Nephron (organoid): ENCODE data around the gene PRKCB.

Experiments used
- H3K27ac Mint-ChIP-seq, 3 experiments: 2 replicates each; pipeline ENCODE4 v1.8.0; 2020; ENCODE audit warnings: mixed read lengths in 3 of 3, mild to moderate bottlenecking in 2 of 3, moderate library complexity in 1 of 3
- H3K27me3 Mint-ChIP-seq: 2 replicates; pipeline ENCODE4 v1.8.0; 2021; ENCODE audit warnings: low read depth, mild to moderate bottlenecking, moderate library complexity, mixed read lengths
- H3K36me3 Mint-ChIP-seq: 2 replicates; pipeline ENCODE4 v1.8.0; 2020; ENCODE audit warnings: low read depth, mixed read lengths
- H3K4me1 Mint-ChIP-seq: 2 replicates; pipeline ENCODE4 v1.8.0; 2020; ENCODE audit warnings: mixed read lengths
- H3K4me3 Mint-ChIP-seq, 3 experiments: 2 replicates each; pipeline ENCODE4 v1.8.0; 2020; ENCODE audit warnings: mild to moderate bottlenecking in 3 of 3, mixed read lengths in 3 of 3, moderate library complexity in 2 of 3
- H3K9me3 Mint-ChIP-seq: 2 replicates; pipeline ENCODE4 v1.8.0; 2020; ENCODE audit warnings: mixed read lengths
- CTCF ChIP-seq, 3 experiments: fragments of 200-600 bp; sonication (generic); IDR thresholded peaks; one replicate each; pipeline ENCODE4 v1.5.0; 2021; ENCODE audit warnings: antibody characterized with exemption in 3 of 3; ENCODE audit not compliant: unreplicated experiment in 3 of 3

Gene PRKCB

GRCh38 chr16:23843143-23843542, 7.4 kb downstream of the PRKCB start:
- Mint-ChIP-seq H3K4me1 (no peaks in the 10 kb centered on the region), H3K9me3 (no peaks in the 10 kb centered on the region), H3K36me3 (no peaks in the 10 kb centered on the region)

GRCh38 chr16:23847251-23847650, 11.5 kb downstream of the PRKCB start:
- Mint-ChIP-seq H3K4me1 (no peaks in the 10 kb centered on the region), H3K9me3 (peaks cover 6% of the 10 kb centered on the region)

More at GRCh38 chr16:23843143-23843542, 7.4 kb downstream of the PRKCB start:
- Mint-ChIP-seq H3K4me3 (no peak overlapping the region), H3K27me3 (peaks cover 61% of the 10 kb centered on the region), H3K27ac (no peak overlapping the region)
- TF ChIP-seq CTCF (IDR thresholded peaks at IDR 0.05; ENCODE audit: unreplicated experiment in 3 of 3): no peak

GRCh38 chr16:23847948-23848347, 12.2 kb downstream of the PRKCB start:
- no peaks in the 10 kb centered on the region for H3K4me1 Mint-ChIP-seq
- no peak overlapping the region for H3K27ac Mint-ChIP-seq
- H3K9me3 Mint-ChIP-seq: peaks cover 6% of the 10 kb centered on the region
- peaks cover 37% of the 10 kb centered on the region for H3K27me3 Mint-ChIP-seq
- no peak for TF ChIP-seq CTCF (IDR thresholded peaks at IDR 0.05; ENCODE audit: unreplicated experiment in 3 of 3)
- no peaks in the 10 kb centered on the region for H3K36me3 Mint-ChIP-seq
- no peak overlapping the region for H3K4me3 Mint-ChIP-seq

More at GRCh38 chr16:23847251-23847650, 11.5 kb downstream of the PRKCB start:
- H3K27me3 Mint-ChIP-seq: peaks cover 40% of the 10 kb centered on the region
- no peak overlapping the region for H3K27ac Mint-ChIP-seq
- no peak for TF ChIP-seq CTCF (IDR thresholded peaks at IDR 0.05; ENCODE audit: unreplicated experiment in 3 of 3)
- H3K4me3 Mint-ChIP-seq: no peak overlapping the region
- no peaks in the 10 kb centered on the region for H3K36me3 Mint-ChIP-seq

- Mint-ChIP-seq H3K27me3 (peaks cover 41% of the 10 kb centered on the region), H3K36me3 (no peaks in the 10 kb centered on the region), H3K9me3 (peaks cover 10% of the 10 kb centered on the region), H3K4me3 (no peak overlapping the region), H3K4me1 (no peaks in the 10 kb centered on the region), H3K27ac (no peak overlapping the region)
- TF ChIP-seq CTCF (IDR thresholded peaks at IDR 0.05; ENCODE audit: unreplicated experiment in 3 of 3): no peak
These were observed 13.2 kb downstream of the PRKCB start for GRCh38 chr16:23848958-23849357.

GRCh38 chr16:23852794-23853562, 17.2 kb downstream of the PRKCB start:
- H3K4me3 Mint-ChIP-seq: no peak overlapping the region
- peaks cover 10% of the 10 kb centered on the region for H3K9me3 Mint-ChIP-seq
- H3K4me1 Mint-ChIP-seq: no peaks in the 10 kb centered on the region
- TF ChIP-seq CTCF (IDR thresholded peaks at IDR 0.05; ENCODE audit: unreplicated experiment in 3 of 3): no peak
- no peaks in the 10 kb centered on the region for H3K36me3 Mint-ChIP-seq
- no peak overlapping the region for H3K27ac Mint-ChIP-seq
- H3K27me3 Mint-ChIP-seq: peaks cover 24% of the 10 kb centered on the region

GRCh38 chr16:23855010-23855409, 19.2 kb downstream of the PRKCB start:
- Mint-ChIP-seq H3K36me3 (no peaks in the 10 kb centered on the region), H3K27me3 (peaks cover 32% of the 10 kb centered on the region), H3K4me3 (no peak overlapping the region), H3K27ac (no peak overlapping the region), H3K9me3 (peaks cover 10% of the 10 kb centered on the region), H3K4me1 (no peaks in the 10 kb centered on the region)
- TF ChIP-seq CTCF (IDR thresholded peaks at IDR 0.05; ENCODE audit: unreplicated experiment in 3 of 3): no peak
